Cerebellar cortex (tissue), 1 donor: ENCODE data around the gene EXOSC2.
A peak's percentile ranks its signal among the peaks of the same experiment; 100 is the strongest.

Experiments used
- DNase-seq: peaks from one replicate; pipeline ENCODE4 v3.0.0-alpha.2; 2015; ENCODE audit warnings: low spot score

EXOSC2 gene

DNA sequence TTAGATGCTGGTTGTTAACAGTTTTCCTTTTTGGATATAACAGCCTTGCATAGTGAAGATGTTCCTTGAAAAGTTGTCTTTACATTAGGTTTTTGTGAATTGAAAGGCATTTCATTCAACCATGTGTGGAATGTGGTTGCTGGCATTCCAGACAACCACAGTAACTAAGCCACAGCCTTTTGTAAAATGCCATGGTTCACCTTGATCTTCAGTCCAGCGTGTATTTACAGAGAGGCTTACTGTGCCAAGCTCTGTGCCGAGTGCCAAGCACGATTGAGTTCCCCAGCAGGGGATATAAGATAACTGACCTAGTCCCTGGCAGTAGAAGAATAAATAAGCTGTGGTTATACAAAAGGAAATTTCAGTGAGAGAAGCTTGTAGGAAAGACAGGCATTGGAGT is 4.9 kb downstream of the EXOSC2 start:
- DNase-seq, result no peak

GRCh38 chr9:130699047-130699446 is 5.5 kb downstream of the EXOSC2 start:
- no peak for DNase-seq

- peak; percentile 73 for DNase-seq
Observed at GRCh38 chr9:130701059-130702022, 7.8 kb downstream of the EXOSC2 start.

DNA sequence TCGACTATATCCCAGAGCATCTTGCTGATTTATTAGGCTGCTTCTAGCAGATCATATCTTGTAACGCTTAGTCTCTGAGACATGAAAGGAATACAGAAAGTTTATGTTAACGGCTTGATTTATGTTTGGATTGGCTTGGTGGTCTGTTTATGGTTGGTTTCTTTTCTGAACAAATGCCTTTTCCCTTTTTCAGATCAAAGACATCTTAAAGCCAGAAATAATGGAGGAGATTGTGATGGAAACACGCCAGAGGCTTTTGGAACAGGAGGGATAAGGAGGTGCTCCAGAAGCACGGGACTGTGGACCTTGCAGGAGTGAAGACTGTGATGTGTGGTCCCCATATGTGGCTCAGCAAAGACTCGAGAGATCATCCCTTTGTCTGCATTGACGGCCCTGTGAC is 9.9 kb downstream of the EXOSC2 start:
- no peak for DNase-seq

DNA sequence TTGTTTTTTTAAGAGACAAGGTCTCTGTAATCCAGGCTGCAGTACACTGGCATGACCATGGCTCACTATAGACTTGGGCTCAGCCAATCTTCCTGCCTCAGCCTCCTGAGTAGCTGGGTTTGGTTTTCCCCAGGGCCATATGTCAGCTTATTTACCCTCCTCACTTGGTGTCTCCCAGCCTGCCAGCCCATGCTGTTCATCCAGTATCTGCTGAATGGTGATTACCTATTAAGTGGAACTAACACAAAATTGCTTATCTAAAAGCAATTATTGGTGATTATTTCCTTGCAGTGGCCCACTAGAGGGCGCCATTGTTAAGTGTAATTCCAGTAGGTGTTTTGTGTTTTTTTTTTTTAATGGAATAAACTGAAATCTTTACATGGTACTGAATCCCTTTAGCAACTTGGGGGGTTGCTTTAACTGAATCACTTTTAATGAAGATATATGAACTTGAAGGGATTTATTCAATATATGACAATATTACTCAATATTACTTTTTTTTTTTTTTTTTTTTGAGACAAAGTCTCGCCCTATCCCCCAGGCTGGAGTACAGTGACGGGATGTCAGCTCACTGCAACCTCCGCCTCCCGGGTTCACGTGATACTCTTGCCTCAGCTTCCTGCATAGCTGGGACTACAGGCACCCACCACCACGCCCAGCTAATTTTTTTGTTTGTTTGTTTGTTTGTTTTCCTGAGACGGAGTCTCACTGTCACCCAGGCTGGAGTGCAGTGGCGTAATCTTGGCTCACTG is 13.8 kb downstream of the EXOSC2 start:
- DNase-seq, result peak; percentile 66

GRCh38 chr9:130710822-130711352 is 17.3 kb downstream of the EXOSC2 start:
- no peak for DNase-seq

DNA sequence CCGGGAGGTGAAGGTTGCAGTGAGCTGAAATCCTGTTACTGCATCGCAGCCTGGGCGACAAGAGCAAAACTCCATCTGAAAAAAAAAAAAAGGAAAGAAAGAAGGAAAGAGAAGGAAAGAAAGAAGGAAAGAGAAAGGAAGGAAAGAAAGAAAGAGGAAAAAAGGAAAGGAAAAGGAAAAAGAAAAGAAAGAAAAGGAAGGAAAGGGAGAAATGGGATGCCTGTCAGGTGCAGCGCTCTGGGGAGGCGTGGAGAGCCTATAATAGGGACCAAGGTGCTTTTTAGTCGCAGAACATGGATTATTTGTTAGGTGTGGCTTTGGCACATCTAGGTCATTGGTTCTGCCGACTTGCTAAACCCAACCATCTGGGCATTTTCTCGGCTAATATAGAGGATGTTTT is 17.9 kb downstream of the EXOSC2 start:
- no peak for DNase-seq

DNA sequence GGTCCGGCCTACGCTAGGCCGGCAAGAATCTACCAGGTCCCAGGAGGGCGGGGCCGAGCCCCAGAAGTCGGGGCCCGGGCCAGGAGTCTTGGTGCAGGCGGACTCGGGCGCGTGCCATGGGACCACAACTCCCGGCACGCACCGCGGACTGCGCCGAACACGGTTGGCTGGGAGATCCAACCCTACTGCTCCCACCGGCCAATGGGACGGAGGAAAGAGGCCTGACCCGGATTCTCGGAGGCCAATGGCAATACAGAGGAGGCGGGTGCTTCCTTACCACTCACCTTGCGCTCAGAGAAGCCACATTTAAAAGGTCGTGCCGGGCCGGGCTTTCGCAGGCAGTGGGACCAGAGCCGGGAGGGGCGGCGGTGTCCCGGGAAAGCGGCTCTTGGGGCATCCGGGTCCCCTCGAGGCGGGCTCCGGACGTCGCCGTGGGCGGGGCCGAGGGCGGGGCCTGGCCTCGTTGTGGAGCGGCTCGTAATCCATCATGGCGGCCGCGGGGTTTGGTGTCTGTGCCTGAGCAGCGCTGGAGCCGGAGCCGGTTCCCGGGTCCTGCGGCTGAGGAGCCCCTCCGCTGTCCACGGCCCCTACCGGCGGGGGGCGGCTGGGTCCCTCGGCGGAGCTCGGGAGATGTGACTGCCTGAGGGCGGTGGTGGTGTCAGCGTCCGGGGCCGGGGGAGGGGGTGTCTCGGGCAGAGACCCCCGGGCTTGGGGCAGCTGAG is 19.1 kb downstream of the EXOSC2 start:
- DNase-seq, result peak; percentile 99

DNA sequence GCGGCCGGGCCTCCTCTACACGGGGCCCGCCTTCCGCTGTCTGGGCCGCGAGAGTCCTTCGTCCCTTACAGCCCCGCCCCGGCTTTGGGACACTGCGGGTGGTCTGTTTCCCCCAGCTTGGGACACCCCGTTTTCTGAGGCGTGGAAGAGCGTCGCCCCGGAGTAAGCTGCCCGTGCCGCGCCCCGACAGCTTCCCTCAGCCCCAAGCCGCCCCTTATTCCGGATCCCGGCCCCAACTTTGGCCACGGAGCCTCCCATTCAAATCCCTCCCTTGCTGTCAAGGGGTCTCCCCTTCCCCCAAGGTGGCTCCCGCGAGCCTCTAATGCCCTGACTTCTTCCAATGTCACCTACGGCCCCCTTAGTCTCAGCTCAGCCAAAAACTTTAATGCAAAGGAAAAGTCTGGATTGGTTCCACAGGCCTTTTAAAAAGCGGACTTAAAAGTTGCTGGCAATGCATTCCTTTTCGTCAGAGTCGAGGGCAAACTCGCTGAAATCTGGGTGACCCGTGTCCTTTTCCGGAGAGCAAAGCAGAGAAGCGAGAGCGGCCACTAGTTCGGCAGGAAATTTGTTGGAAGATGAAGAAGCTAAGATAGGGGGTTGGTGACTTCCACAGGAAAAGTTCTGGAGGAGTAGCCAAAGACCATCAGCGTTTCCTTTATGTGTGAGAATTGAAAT is 19.8 kb downstream of the EXOSC2 start:
- peak; percentile 34 for DNase-seq

GRCh38 chr9:130714586-130715110 is 21.1 kb downstream of the EXOSC2 start:
- DNase-seq, result no peak

DNA sequence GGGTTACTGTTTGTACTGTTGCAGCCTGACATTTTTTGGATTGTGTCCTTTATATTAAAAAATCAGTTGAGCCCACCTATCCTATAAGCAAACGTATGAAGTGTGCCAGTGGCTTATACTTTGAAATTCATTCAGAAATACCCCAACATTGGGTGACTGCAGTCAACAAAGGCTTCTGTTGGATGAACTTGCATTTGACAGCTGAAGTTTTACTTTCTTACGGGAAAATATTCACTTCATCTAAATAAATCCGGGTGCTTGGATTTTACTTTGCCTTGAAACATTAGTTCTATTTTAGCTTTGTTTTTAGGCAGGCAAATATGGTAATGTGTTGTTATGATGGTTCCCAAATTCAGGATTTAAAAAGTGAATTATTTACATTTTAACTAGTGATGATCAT is 21.7 kb downstream of the EXOSC2 start:
- DNase-seq, result no peak

- no peak for DNase-seq
Observed at GRCh38 chr9:130718562-130718961, 25.0 kb downstream of the EXOSC2 start.

DNA sequence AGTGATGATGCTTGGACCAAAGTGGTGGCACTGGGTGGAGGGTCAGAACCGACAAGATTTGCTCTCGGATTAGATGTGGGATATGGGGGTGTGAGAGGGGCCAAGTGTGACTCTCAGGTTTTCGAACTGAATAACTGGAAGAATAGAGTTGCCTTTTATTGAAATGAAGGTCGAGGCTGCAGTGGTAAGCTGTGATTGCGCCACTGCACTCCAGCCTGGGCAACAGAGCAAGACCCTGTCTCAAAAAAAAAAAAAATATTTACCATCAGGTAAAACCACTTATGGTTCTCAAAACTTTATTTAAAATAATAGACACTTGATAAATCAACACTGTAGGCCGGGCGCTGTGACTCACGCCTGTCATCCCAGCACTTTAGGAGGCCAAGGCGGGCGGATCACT is 27.2 kb downstream of the EXOSC2 start:
- no peak for DNase-seq

DNA sequence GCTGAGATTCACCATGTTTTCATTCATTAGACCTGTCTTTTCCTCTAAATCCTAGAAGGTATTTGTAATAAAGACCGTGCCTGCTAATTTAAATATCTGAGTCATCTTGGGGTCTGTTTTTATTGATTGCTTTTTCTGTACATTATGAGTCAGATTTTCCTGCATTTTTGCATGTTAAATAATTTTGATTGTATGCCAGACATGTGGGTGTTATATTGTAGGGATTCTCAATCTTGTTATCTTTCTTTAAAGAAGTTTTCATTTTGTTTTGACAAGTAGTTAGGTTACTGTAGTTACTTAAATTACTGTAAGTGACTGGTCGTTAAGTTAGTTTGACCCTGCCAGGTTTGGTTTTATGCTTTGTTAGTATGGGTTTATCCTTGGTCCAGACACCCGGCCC is 35.1 kb downstream of the EXOSC2 start:
- no peak for DNase-seq

GRCh38 chr9:130729145-130729544 is 35.6 kb downstream of the EXOSC2 start:
- DNase-seq, result no peak

DNA sequence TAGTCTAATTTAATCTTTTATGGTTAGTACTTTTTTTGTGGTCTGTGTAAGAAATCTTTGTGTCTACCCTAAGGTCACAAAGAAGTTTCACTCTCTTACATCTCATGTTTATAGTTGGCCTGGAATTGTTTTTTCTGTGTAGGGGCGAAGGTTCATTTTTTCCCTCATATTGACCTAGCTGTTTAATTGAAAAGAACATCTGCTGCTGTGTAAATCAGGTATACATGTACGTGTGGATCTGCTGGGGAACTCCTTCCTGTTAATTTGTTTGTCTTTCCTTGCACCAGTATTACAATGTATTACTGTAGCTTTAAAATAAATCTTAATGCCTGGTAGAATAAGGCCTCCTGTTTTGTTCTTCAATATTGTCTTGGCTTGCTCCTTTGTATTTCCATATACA is 37.8 kb downstream of the EXOSC2 start:
- DNase-seq, result no peak

DNA sequence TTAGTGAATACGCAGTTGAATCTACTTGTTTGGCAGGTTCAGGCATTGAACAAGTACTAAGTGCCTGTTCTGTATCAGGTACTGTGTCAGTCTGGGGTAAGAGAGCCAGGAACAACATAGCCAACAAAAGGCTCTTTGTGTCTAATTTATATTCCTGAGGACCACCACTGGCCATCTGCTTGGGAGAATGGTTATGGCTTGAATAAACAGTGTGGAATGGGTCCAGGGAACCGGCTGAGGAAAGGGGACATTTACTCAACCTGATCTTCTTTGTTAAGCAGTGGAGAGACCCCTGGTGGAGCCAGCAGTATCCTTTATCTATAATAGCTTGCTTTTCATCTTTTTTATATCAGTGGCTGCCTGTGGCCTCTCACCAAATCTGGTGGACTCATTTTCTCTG is 38.6 kb downstream of the EXOSC2 start:
- DNase-seq, result no peak

DNA sequence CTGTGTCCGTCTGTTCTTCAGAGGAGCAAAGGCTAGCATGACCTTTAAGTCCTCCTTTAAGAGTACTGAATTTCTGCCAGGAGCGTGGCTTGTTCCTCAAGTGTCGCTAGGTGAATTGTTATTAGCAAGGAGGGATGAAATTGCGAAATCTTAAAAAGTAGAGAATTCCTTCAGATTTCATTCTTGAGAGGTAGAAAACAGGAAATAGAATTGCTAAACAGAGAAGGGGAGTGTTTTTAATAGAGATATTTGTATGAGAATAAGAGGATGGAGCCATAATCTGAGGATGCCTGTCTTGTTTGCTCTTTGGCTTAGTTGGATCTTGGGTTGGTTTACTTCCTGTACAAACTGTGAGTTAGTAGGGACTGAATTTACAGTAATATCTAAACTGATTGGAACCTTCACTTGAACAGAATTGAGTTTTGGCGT is 39.2 kb downstream of the EXOSC2 start:
- DNase-seq, result no peak

DNA sequence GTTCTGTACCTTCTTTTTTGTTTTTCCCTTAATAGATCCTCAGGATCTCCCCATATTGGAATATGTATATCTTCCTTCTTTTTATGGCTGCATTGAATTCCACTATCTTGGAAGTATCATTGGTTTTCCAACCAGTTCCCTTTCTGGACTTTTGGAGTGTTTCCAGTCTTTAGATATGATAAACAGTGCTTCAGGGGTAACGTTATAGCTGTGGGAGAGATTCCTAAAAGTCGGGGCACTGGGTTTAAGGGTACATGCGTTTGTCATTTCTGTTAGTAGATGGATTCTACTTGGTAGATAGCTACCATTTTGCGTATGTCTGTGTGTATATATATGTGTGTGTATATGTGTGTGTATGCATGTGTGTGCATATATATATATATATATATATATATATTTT is 42.0 kb downstream of the EXOSC2 start:
- DNase-seq, result no peak

GRCh38 chr9:130736834-130737233 is 43.3 kb downstream of the EXOSC2 start:
- DNase-seq, result no peak

- no peak for DNase-seq
Observed at GRCh38 chr9:130738281-130738680, 44.7 kb downstream of the EXOSC2 start.
